GM19043 (cell line): ENCODE measurements around the gene PPP1R13B.

Experiments used
- ATAC-seq: cut with Tn5 transposase; IDR thresholded peaks from one replicate; pipeline ENCODE4 v1.9.1; 2021; ENCODE audit warnings: low read depth; ENCODE audit not compliant: unreplicated experiment

PPP1R13B gene

GRCh38 chr14:103748534-103748857, 98.9 kb downstream of the PPP1R13B start:
- no peak for ATAC-seq

- no peak for ATAC-seq
These were observed 100.7 kb downstream of the PPP1R13B start for GRCh38 chr14:103746701-103747100.

- ATAC-seq: no peak
These were observed 102.0 kb downstream of the PPP1R13B start for GRCh38 chr14:103745424-103745823.

- ATAC-seq: no peak
These were observed 102.6 kb downstream of the PPP1R13B start for GRCh38 chr14:103744621-103745395.

GRCh38 chr14:103743691-103744090, 103.7 kb downstream of the PPP1R13B start:
- no peak for ATAC-seq

GRCh38 chr14:103742499-103743255, 104.7 kb downstream of the PPP1R13B start:
- ATAC-seq: no peak

- ATAC-seq: no peak
These were observed 105.5 kb downstream of the PPP1R13B start for GRCh38 chr14:103741876-103742275.

- ATAC-seq: no peak
These were observed 106.2 kb downstream of the PPP1R13B start for GRCh38 chr14:103740991-103741689.

- ATAC-seq: no peak
These were observed 107.4 kb downstream of the PPP1R13B start for GRCh38 chr14:103739793-103740501.

GRCh38 chr14:103739466-103739792, 107.9 kb downstream of the PPP1R13B start:
- ATAC-seq: no peak

- ATAC-seq: no peak
These were observed 108.5 kb downstream of the PPP1R13B start for GRCh38 chr14:103738701-103739451.

GRCh38 chr14:103738166-103738565, 109.2 kb downstream of the PPP1R13B start:
- no peak for ATAC-seq

GRCh38 chr14:103737432-103738045, 109.8 kb downstream of the PPP1R13B start:
- no peak for ATAC-seq

- ATAC-seq: no peak
These were observed 110.6 kb downstream of the PPP1R13B start for GRCh38 chr14:103736546-103737431.

GRCh38 chr14:103735815-103736545, 111.4 kb downstream of the PPP1R13B start:
- ATAC-seq: no peak

GRCh38 chr14:103735439-103735814, 111.9 kb downstream of the PPP1R13B start:
- ATAC-seq: no peak

GRCh38 chr14:103735022-103735421, 112.4 kb downstream of the PPP1R13B start:
- ATAC-seq: no peak
